ENCODE measurements around the gene SVBP.
"Not testable (repeated sequence)": the region's sequence is repeated elsewhere in the genome, so short reads cannot be mapped to it uniquely, and the experiment has no call there.

Gene SVBP

GRCh38 chr1:42841010-42841409 is 23.8 kb upstream of the SVBP start:
- DNase-seq, result no peak

- no peak for DNase-seq
These were observed 21.4 kb upstream of the SVBP start for GRCh38 chr1:42838482-42839190.

- DNase-seq, result no peak
These were observed 20.5 kb upstream of the SVBP start for GRCh38 chr1:42837709-42838108.

- no peak for DNase-seq
These were observed 18.2 kb upstream of the SVBP start for GRCh38 chr1:42835422-42835821.

- DNase-seq, result no peak
These were observed 17.6 kb upstream of the SVBP start for GRCh38 chr1:42834803-42835202.

GRCh38 chr1:42833981-42834380 is 16.8 kb upstream of the SVBP start:
- DNase-seq, result no peak

GRCh38 chr1:42832641-42833240 is 15.5 kb upstream of the SVBP start:
- DNase-seq, result no peak

- no peak for DNase-seq
These were observed 14.1 kb upstream of the SVBP start for GRCh38 chr1:42831273-42831672.

- no peak for DNase-seq
These were observed 13.4 kb upstream of the SVBP start for GRCh38 chr1:42830631-42831030.

GRCh38 chr1:42825036-42825851 is 8.0 kb upstream of the SVBP start:
- DNase-seq, result no peak

- no peak for DNase-seq
These were observed 7.4 kb upstream of the SVBP start for GRCh38 chr1:42824481-42825035.

GRCh38 chr1:42822800-42823392 is 5.7 kb upstream of the SVBP start:
- no peak for DNase-seq

GRCh38 chr1:42821690-42822089 is 4.5 kb upstream of the SVBP start:
- no peak for DNase-seq

GRCh38 chr1:42820813-42821212 is 3.6 kb upstream of the SVBP start:
- DNase-seq, result no peak

- DNase-seq, result no peak
These were observed 779 bp upstream of the SVBP start for GRCh38 chr1:42817976-42818375.

GRCh38 chr1:42817440-42817767 is 207 bp upstream of the SVBP start:
- DNase-seq, result no peak

- DNase-seq, result peak; percentile 20
These were observed 1.1 kb downstream of the SVBP start for GRCh38 chr1:42815941-42816584.

- DNase-seq, result not testable (repeated sequence)
These were observed 2.4 kb downstream of the SVBP start for GRCh38 chr1:42814815-42815214.

GRCh38 chr1:42807056-42807668 is 10.0 kb downstream of the SVBP start:
- no peak for DNase-seq

- DNase-seq, result no peak
These were observed 10.6 kb downstream of the SVBP start for GRCh38 chr1:42806593-42806992.

- no peak for DNase-seq
These were observed 11.0 kb downstream of the SVBP start for GRCh38 chr1:42806171-42806570.

GRCh38 chr1:42801832-42802473 is 15.2 kb downstream of the SVBP start:
- no peak for DNase-seq

Data from CD4-positive, alpha-beta T cell treated with Interleukin-17A for 4 hours (primary cell).